Thymus (tissue), 11 donors: ENCODE results near the gene TCP11. TPM values are rescaled to one million over a fixed set of nuclear protein-coding genes. Genes with fewer than 3 reads are reported as not detected.

Experiments
- DNase-seq, 9 donors: peaks; one replicate each; pipeline ENCODE4 v3.0.0-alpha.2; 2013; ENCODE audit warnings: low spot score in 9 of 9, low read depth in 6 of 9, missing footprints in 1 of 9
- H3K27ac ChIP-seq, 2 donors: one replicate each; pipeline ENCODE4 v1.5.1; 2013; ENCODE audit warnings: control low read depth in 1 of 2, low read depth in 1 of 2, low read length in 1 of 2, mild to moderate bottlenecking in 1 of 2, moderate library complexity in 1 of 2
- H3K27me3 ChIP-seq, 2 donors: one replicate each; pipeline ENCODE4 v1.5.1; 2013; ENCODE audit warnings: low read length in 1 of 2; ENCODE audit not compliant: control insufficient read depth in 2 of 2, insufficient read depth in 1 of 2
- H3K36me3 ChIP-seq, 2 donors: one replicate each; pipeline ENCODE4 v1.5.1; 2013; ENCODE audit warnings: low read length in 1 of 2, mild to moderate bottlenecking in 1 of 2, moderate library complexity in 1 of 2; ENCODE audit not compliant: control insufficient read depth in 2 of 2, insufficient read depth in 2 of 2
- H3K4me1 ChIP-seq, 2 donors: one replicate each; pipeline ENCODE4 v1.5.1; 2013; ENCODE audit warnings: low read length in 2 of 2; ENCODE audit not compliant: control insufficient read depth in 2 of 2, insufficient read depth in 2 of 2
- H3K4me3 ChIP-seq, 2 donors: one replicate each; pipeline ENCODE4 v1.5.1; 2013; ENCODE audit warnings: low read length in 2 of 2, control low read depth in 1 of 2, mild to moderate bottlenecking in 1 of 2
- H3K9me3 ChIP-seq, 2 donors: one replicate each; pipeline ENCODE4 v1.5.1; 2013; ENCODE audit warnings: low read length in 1 of 2, mild to moderate bottlenecking in 1 of 2; ENCODE audit not compliant: control insufficient read depth in 2 of 2, insufficient read depth in 1 of 2
- WGBS: extraction: QIAGEN DNeasy Blood & Tissue Kit; methylation state at CpG from one replicate; pipeline ENCODE4 v1.1.7; 2013; 5-methylcytosine and 5-hydroxymethylcytosine counted together
- polyA plus RNA-seq: library from polyadenylated mRNA; stranded (reverse); fragments of 200-250 nt; gene quantifications from one replicate; pipeline ENCODE4 v1.2.3, GENCODE V29; 2013
- total RNA-seq: library from RNA; stranded (reverse); fragments of 120-200 nt; gene quantifications from one replicate; pipeline ENCODE4 v1.2.4, GENCODE V29; 2013
- donor health status: healthy.

TCP11 gene
- total and polyA plus RNA-seq, 2 donors, result 0.30 to 0.33 TPM

DNA sequence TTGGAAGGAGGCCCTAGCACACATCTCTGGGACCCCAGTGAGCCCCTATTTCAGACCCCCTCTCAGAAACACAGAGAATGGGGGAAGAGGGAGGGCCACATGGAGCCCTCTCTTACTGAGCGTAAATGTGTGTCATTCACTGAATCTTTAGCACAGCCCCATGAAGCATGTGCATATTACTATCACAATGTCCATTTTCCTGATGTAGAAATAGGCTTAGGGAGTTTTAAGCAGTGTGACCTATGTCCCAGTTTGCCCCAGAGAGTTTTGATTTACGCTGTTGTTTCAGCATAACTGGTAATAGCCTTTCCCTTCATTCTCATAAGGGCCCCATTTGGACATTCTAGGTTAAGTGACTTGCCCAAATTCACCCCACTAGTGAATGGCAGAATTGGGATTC, 25.0 kb upstream of the TCP11 start:
- Histone ChIP-seq H3K36me3 (no peaks in the 10 kb centered on the region), H3K9me3 (no peaks in the 10 kb centered on the region), H3K4me3 (no peak overlapping the region), H3K27ac (no peak overlapping the region), H3K27me3 (peaks cover 0 to 12% of the 10 kb centered on the region in 2 donors), H3K4me1 (no peaks in the 10 kb centered on the region)
- 94% methylated on average over 2 of the region's 2 CpGs for WGBS
- no peak for DNase-seq

GRCh38 chr6:35165630-35166071, 24.5 kb upstream of the TCP11 start:
- WGBS, result 94% methylated on average over 2 of the region's 2 CpGs
- no peak overlapping the region for H3K27ac ChIP-seq
- no peak for DNase-seq
- no peaks in the 10 kb centered on the region for H3K9me3 ChIP-seq
- no peak overlapping the region for H3K4me3 ChIP-seq
- H3K4me1 ChIP-seq, result no peaks in the 10 kb centered on the region
- H3K27me3 ChIP-seq, result peaks cover 0 to 11% of the 10 kb centered on the region in 2 donors
- no peaks in the 10 kb centered on the region for H3K36me3 ChIP-seq

GRCh38 chr6:35164868-35165267, 23.7 kb upstream of the TCP11 start:
- WGBS, result 96% methylated on average over 4 of the region's 4 CpGs
- DNase-seq, result no peak
- Histone ChIP-seq H3K4me3 (no peak overlapping the region), H3K9me3 (no peaks in the 10 kb centered on the region), H3K27me3 (peaks cover 0 to 16% of the 10 kb centered on the region in 2 donors), H3K4me1 (no peaks in the 10 kb centered on the region), H3K27ac (no peak overlapping the region), H3K36me3 (no peaks in the 10 kb centered on the region)

GRCh38 chr6:35164277-35164676, 23.1 kb upstream of the TCP11 start:
- Histone ChIP-seq H3K36me3 (no peaks in the 10 kb centered on the region), H3K9me3 (no peaks in the 10 kb centered on the region), H3K27me3 (peaks cover 0 to 16% of the 10 kb centered on the region in 2 donors), H3K4me3 (no peak overlapping the region), H3K4me1 (no peaks in the 10 kb centered on the region), H3K27ac (no peak overlapping the region)
- no peak for DNase-seq
- 97% methylated on average over 6 of the region's 6 CpGs for WGBS

DNA sequence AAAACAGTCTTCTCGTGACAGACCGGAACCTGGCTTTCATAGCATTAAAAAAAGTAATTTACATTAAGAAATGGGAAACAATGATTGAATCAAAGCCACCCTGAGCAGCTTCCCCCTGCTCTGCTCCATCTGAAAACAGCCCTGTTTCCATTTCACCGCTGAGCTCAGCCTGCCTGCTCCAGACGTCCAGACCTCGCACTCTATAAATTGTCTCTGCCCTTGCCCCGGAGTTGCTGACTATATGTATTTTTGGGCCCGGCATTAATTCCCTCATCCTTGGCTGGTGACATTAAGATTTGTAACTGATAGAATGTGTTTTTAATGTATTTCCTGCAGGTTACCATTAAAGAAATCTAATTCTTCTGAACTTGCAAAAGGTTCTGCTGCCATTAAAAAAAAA, 22.7 kb upstream of the TCP11 start:
- Histone ChIP-seq H3K27ac (no peak overlapping the region), H3K36me3 (no peaks in the 10 kb centered on the region), H3K4me3 (no peak overlapping the region), H3K9me3 (no peaks in the 10 kb centered on the region), H3K27me3 (peaks cover 0 to 16% of the 10 kb centered on the region in 2 donors), H3K4me1 (no peaks in the 10 kb centered on the region)
- 97% methylated on average over 7 of the region's 7 CpGs for WGBS
- no peak for DNase-seq

DNA sequence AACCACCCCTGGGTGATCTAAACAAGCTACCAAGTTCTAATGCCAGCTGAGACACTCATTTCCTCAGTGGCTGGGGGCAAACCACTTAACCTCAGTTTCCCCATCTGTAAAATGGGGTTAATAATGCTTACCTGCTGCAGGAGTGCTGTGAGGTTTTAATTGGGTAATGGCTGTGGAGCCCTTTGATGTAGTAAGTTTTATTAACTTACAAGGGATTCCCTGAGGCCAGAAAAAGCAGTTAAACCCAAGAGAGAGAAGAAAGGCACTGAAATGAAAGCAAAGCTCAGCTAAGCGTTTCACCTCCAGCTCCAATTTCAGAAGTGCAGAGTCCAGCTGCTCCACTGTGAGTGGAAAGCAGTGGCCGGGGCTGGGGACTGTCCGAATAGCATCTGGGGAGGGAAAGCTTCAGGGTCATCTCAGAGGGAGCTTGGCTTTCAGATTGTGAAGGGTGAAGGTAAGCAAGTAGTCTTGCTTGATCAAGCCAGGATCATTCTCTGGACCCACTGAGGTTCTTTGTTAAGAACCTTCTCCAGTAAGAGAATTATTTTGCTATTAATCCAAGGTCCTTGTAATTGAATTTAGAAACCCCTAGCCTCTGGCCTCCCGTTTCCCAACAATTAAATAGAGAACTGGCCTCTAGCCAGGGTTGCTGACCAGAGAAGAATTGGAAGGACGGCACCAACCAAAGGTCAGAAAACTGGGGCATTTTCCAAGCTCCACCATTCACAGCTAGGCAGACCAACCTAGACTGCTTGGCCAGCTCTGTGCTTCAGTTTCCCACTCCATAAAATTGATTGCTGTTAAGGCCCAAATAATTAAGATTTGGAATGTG, 20.9 kb upstream of the TCP11 start:
- H3K27ac ChIP-seq, result no peak overlapping the region
- no peak overlapping the region for H3K4me3 ChIP-seq
- no peaks in the 10 kb centered on the region for H3K36me3 ChIP-seq
- no peaks in the 10 kb centered on the region for H3K4me1 ChIP-seq
- no peaks in the 10 kb centered on the region for H3K9me3 ChIP-seq
- no peak for DNase-seq
- H3K27me3 ChIP-seq, result peaks cover 0 to 14% of the 10 kb centered on the region in 2 donors
- 92% methylated on average over 5 of the region's 5 CpGs for WGBS

DNA sequence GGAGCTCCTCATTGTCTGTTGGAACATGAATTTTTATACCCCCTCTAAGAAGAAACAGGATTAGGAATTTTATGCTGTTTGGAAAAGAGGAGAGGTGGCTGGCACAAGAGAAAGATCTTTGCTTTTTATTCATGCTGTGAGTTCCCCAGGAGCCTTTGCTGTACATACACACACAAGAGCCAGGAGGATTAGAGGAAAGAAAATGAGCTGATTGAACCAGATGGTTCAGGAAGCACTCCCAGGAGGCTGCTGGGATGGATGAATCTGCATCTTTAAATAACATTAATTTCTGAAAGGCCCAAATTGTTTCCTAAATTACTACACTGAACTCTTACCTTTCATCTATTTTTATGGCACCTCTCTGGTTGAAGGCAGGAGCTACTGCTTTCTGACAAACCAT, 20.1 kb upstream of the TCP11 start:
- no peaks in the 10 kb centered on the region for H3K36me3 ChIP-seq

DNA sequence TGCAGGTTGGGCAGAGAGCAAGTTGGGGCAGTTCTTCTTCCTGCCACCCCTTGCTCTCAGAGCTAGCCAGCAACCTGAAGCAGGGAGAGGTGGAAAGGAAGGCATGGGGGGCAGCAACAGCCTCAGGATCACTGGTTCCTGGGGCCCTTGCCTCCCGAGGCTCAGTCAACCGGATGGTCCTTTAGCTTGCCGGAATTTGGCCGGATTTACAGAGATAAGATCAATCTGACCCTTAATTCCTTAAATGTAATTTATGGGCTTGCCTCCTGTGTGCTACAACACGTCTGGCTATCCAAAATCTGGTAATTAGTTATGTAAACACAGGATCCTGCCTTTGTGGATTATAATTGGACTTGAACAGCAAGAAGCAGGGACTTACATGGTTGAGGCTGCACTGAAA, 19.5 kb upstream of the TCP11 start:
- H3K36me3 ChIP-seq, result no peaks in the 10 kb centered on the region
- H3K4me3 ChIP-seq, result no peak overlapping the region
- H3K27me3 ChIP-seq, result peaks cover 0 to 14% of the 10 kb centered on the region in 2 donors
- no peaks in the 10 kb centered on the region for H3K9me3 ChIP-seq
- H3K27ac ChIP-seq, result no peak overlapping the region
- no peaks in the 10 kb centered on the region for H3K4me1 ChIP-seq
- 93% methylated on average over 5 of the region's 5 CpGs for WGBS
- no peak for DNase-seq

More for the DNA sequence above, 20.1 kb upstream of the TCP11 start:
- Histone ChIP-seq H3K9me3 (no peaks in the 10 kb centered on the region), H3K4me3 (no peak overlapping the region), H3K27me3 (peaks cover 0 to 14% of the 10 kb centered on the region in 2 donors), H3K4me1 (no peaks in the 10 kb centered on the region), H3K27ac (no peak overlapping the region)
- no peak for DNase-seq

GRCh38 chr6:35158520-35158919, 17.4 kb upstream of the TCP11 start:
- H3K36me3 ChIP-seq, result no peaks in the 10 kb centered on the region
- no peak overlapping the region for H3K27ac ChIP-seq
- no peaks in the 10 kb centered on the region for H3K4me1 ChIP-seq
- no peak for DNase-seq
- no peaks in the 10 kb centered on the region for H3K9me3 ChIP-seq
- peaks cover 0 to 14% of the 10 kb centered on the region in 2 donors for H3K27me3 ChIP-seq
- H3K4me3 ChIP-seq, result no peak overlapping the region
